ENCODE results near the gene NCDN.

The NCDN gene

DNA sequence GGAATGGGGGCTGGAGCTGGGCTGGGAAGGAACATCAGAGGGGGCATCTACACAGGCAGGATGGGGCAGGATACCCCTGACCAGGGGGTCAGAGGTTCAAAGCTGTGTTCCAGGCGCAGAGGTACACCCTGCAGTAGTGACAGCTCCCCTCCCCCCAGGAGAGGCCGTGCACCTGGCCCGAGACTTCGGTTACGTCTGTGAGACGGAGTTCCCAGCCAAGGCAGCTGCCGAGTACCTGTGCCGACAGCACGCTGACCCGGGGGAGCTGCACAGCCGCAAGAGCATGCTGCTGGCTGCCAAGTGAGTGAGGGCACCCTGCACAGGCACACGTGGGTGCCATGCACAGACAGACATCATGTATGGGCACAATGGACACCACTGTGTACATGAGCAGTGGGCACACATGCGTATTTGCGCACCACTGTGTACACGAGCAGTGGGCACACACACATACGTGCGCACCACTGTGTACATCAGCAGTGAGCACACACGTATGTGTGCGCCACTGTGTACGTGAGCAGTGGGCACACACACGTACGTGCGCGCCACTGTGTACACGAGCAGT, 33.0 kb downstream of the NCDN start:
- no peak for DNase-seq (ENCODE audit: low read depth)

GRCh38 chr1:35591211-35591610, 33.6 kb downstream of the NCDN start:
- DNase-seq (ENCODE audit: low read depth) = no peak

GRCh38 chr1:35592991-35593769, 35.6 kb downstream of the NCDN start:
- DNase-seq (ENCODE audit: low read depth) = no peak

- DNase-seq (ENCODE audit: low read depth) = no peak
Measured at GRCh38 chr1:35594005-35594760, 36.6 kb downstream of the NCDN start.

GRCh38 chr1:35595684-35596083, 38.1 kb downstream of the NCDN start:
- no peak for DNase-seq (ENCODE audit: low read depth)

- no peak for DNase-seq (ENCODE audit: low read depth)
Measured at GRCh38 chr1:35597870-35598269, 40.3 kb downstream of the NCDN start.

GRCh38 chr1:35598895-35599294, 41.3 kb downstream of the NCDN start:
- DNase-seq (ENCODE audit: low read depth) = no peak

DNA sequence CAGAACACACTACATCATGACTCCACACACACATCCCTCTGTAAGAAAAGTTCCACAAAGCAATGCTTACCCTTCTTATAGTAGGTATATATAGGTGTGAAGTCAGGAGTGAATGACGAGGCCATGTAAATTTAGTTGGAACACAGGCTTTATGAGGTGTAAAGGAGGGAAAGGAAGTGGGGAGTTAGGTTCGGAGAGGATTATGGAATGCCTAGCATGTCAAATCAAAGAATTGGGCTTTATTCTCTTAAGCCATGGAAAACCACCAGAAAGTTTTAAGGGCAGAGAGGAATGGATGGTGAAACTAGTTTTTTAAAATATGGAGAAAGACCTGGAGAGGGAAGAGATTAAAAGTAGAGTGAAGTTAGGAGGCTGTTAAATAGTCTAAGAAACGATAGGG, 41.8 kb downstream of the NCDN start:
- no peak for DNase-seq (ENCODE audit: low read depth)

GRCh38 chr1:35600593-35600992, 43.0 kb downstream of the NCDN start:
- no peak for DNase-seq (ENCODE audit: low read depth)

DNA sequence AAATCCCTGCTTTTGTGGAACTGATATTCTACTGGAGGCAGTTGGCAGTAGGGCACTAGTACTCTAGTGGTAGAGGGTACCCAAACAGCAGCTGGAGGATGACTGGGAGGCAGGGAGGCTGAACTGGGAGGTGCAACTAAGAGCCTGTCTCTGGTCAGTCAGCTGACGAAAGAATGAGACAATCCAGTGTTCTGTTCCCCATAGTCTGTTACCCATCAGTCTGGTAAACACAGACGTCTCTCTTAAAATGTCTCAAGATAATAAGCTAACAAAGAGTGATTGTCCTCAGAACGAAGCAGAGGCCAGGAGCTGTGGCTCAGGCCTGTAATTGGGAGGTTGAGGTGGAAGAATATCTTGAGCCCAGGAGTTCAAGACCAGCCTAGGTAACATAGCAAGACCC, 45.9 kb downstream of the NCDN start:
- no peak for DNase-seq (ENCODE audit: low read depth)

DNA sequence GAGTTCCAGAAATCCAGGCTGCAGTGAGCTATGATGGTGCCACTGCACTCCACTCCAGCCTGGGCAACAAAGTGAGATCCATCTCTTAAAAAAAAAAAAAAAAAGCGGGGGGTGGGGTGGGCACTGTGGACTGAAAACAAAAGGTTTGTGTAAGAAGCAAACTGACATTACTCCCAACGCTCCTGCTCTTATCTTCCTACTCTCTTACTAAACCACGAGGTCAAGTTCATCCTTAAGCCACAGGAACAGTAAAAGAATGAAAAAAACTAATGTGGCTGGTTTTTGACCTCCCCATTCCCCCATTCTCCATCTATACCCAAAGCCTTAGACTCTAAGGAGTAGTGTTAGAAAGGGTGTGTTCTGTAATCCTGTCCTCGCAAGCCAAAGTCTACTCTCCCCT, 46.3 kb downstream of the NCDN start:
- DNase-seq (ENCODE audit: low read depth) = no peak

DNA sequence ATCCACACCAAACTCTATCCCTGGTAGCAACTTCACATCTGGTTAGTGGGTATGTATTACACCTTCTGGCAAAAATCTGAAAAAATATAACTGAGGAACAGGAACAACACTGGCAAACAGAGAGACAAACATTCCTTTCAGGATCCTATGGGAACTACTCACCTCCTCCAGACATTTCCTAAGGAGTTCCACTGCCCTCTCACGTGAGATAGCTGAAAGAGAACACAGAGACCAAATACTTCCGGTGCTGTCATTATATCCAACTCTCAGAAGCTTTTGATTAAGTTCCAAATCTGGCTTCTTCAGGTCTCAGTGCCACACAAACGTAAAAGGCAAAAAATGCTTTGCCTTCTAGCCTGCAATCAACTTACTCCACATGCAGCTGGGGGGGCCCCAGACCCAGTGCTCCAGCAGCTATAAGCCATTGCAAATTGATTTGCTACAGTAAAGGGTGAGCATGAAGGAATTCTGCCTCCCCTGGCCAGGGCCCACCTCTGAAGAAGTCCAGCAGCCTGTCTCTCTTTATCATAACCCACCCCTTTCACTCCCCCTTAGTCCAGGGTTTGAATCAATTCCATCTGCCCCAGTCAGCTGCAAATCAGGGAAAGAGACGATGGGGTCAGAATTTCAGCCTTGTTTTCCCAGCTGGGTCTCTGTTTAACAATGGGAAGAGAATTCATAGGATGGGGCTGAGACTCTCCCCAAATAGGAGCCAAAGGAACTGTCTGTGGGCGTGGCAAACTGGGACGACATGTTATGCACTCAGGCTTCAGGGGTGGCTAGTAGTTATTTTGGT, 47.7 kb downstream of the NCDN start:
- peak; percentile 13 for DNase-seq (ENCODE audit: low read depth)

GRCh38 chr1:35605867-35606182, 48.2 kb downstream of the NCDN start:
- peak; percentile 83 for DNase-seq (ENCODE audit: low read depth)

DNA sequence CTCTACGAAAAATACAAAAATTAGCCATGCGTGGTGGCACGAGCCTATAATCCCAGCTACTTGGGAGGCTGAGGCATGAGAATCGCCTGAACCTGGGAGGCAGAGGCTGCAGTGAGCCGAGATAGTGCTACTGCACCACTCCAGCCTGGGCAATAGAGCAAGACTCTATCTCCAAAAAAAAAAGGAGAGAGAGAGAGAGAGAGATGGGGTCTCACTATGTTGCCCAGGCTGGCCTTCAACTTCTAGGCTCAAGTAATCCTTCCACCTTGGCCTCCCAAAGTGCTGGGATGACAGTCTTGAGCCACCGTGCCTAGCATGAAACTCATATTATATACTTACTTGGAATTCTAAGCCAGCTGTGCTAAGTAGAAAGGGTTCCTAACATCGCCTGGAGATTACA, 54.1 kb downstream of the NCDN start:
- DNase-seq (ENCODE audit: low read depth) = no peak

DNA sequence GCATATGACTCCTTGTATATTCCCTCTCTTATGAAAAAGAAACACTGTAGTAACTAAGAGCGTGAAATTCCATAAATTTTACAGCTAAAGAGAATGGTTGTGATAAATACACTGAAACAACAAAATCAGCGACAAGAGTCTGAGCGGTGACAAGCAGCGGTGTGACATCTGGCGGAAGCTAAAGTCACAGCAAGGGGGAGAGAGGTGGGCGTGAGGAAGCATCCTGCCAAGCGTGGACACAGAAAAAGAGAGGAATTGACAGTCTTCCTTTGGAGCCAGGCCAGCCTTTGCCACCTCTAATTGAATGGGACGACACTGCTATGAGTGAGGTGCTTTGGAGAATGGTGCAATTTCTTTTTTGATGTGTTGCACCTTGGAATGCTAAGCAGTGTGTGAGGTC, 57.8 kb downstream of the NCDN start:
- no peak for DNase-seq (ENCODE audit: low read depth)

Measured in ELR (cell line).